Activated naive CD8-positive, alpha-beta T cell (primary cell): ENCODE measurements around the gene SOCS1.
"Not testable (repeated sequence)": the region's sequence is repeated elsewhere in the genome, so short reads cannot be mapped to it uniquely, and the experiment has no call there.

Experiments used
- H3K27ac Mint-ChIP-seq: one replicate; pipeline ENCODE4 v1.8.0; 2021; ENCODE audit warnings: mixed read lengths
- H3K27me3 Mint-ChIP-seq: one replicate; pipeline ENCODE4 v1.8.0; 2021; ENCODE audit warnings: mixed read lengths
- H3K36me3 Mint-ChIP-seq: one replicate; pipeline ENCODE4 v1.8.0; 2021; ENCODE audit warnings: mixed read lengths
- H3K4me1 Mint-ChIP-seq: one replicate; pipeline ENCODE4 v1.8.0; 2021; ENCODE audit warnings: low read depth, mixed read lengths
- H3K4me3 Mint-ChIP-seq: one replicate; pipeline ENCODE4 v1.8.0; 2021; ENCODE audit warnings: mild to moderate bottlenecking, mixed read lengths
- H3K9me3 Mint-ChIP-seq: one replicate; pipeline ENCODE4 v1.8.0; 2021; ENCODE audit warnings: low read depth, mixed read lengths

The SOCS1 gene

GRCh38 chr16:11255737-11256660, at the start of gene SOCS1:
Gene SOCS1, minus strand, starts transcription at chr16:11256204. Its CDS starts 726 bp downstream, at chr16:11255478.
- Mint-ChIP-seq H3K9me3 (no peaks in the 10 kb centered on the region), H3K4me1 (peaks cover 57% of the 10 kb centered on the region), H3K27ac (peak within 1 kb of the TSS; percentile 96), H3K4me3 (peak within 1 kb of the TSS; percentile 93), H3K36me3 (peaks cover 11% of the 10 kb centered on the region), H3K27me3 (no peaks in the 10 kb centered on the region)

- peaks cover 11% of the 10 kb centered on the region for H3K4me1 Mint-ChIP-seq
- no peaks in the 10 kb centered on the region for H3K9me3 Mint-ChIP-seq
- no peaks in the 10 kb centered on the region for H3K27me3 Mint-ChIP-seq
These were observed 47.6 kb upstream of the SOCS1 start for GRCh38 chr16:11303405-11304138.

GRCh38 chr16:11302977-11303376, 47.0 kb upstream of the SOCS1 start:
- H3K4me3 Mint-ChIP-seq, result no peak overlapping the region
- no peaks in the 10 kb centered on the region for H3K9me3 Mint-ChIP-seq
- H3K27ac Mint-ChIP-seq, result no peak overlapping the region
- no peaks in the 10 kb centered on the region for H3K36me3 Mint-ChIP-seq
- peaks cover 13% of the 10 kb centered on the region for H3K4me1 Mint-ChIP-seq
- no peaks in the 10 kb centered on the region for H3K27me3 Mint-ChIP-seq

More at GRCh38 chr16:11303405-11304138, 47.6 kb upstream of the SOCS1 start:
- no peak overlapping the region for H3K27ac Mint-ChIP-seq
- no peaks in the 10 kb centered on the region for H3K36me3 Mint-ChIP-seq
- H3K4me3 Mint-ChIP-seq, result no peak overlapping the region

- Mint-ChIP-seq H3K4me1 (peaks cover 20% of the 10 kb centered on the region), H3K4me3 (no peak overlapping the region), H3K36me3 (no peaks in the 10 kb centered on the region), H3K27me3 (no peaks in the 10 kb centered on the region), H3K27ac (no peak overlapping the region), H3K9me3 (no peaks in the 10 kb centered on the region)
These were observed 45.9 kb upstream of the SOCS1 start for GRCh38 chr16:11301645-11302501.

- Mint-ChIP-seq H3K4me3 (no peak overlapping the region), H3K9me3 (no peaks in the 10 kb centered on the region), H3K27ac (no peak overlapping the region), H3K27me3 (no peaks in the 10 kb centered on the region), H3K36me3 (no peaks in the 10 kb centered on the region), H3K4me1 (peaks cover 28% of the 10 kb centered on the region)
These were observed 44.5 kb upstream of the SOCS1 start for GRCh38 chr16:11300560-11300892.

GRCh38 chr16:11299865-11300559, 44.0 kb upstream of the SOCS1 start:
- no peaks in the 10 kb centered on the region for H3K36me3 Mint-ChIP-seq
- H3K4me1 Mint-ChIP-seq, result peaks cover 28% of the 10 kb centered on the region
- H3K27me3 Mint-ChIP-seq, result no peaks in the 10 kb centered on the region
- H3K27ac Mint-ChIP-seq, result no peak overlapping the region
- H3K4me3 Mint-ChIP-seq, result no peak overlapping the region
- H3K9me3 Mint-ChIP-seq, result no peaks in the 10 kb centered on the region

- peaks cover 32% of the 10 kb centered on the region for H3K4me1 Mint-ChIP-seq
- not testable (repeated sequence) for H3K9me3 Mint-ChIP-seq, H3K27me3 Mint-ChIP-seq, H3K36me3 Mint-ChIP-seq
- peak overlapping the region; percentile 66 for H3K4me3 Mint-ChIP-seq
- H3K27ac Mint-ChIP-seq, result peak overlapping the region; percentile 78
These were observed 43.0 kb upstream of the SOCS1 start for GRCh38 chr16:11298950-11299547.

GRCh38 chr16:11298143-11298900, 42.3 kb upstream of the SOCS1 start:
- Mint-ChIP-seq H3K4me3 (peak overlapping the region; percentile 72), H3K36me3 (no peaks in the 10 kb centered on the region), H3K4me1 (peaks cover 34% of the 10 kb centered on the region), H3K27ac (peak overlapping the region; percentile 68), H3K9me3 (no peaks in the 10 kb centered on the region), H3K27me3 (no peaks in the 10 kb centered on the region)

GRCh38 chr16:11297492-11298142, 41.6 kb upstream of the SOCS1 start:
- peaks cover 39% of the 10 kb centered on the region for H3K4me1 Mint-ChIP-seq
- no peaks in the 10 kb centered on the region for H3K9me3 Mint-ChIP-seq
- H3K36me3 Mint-ChIP-seq, result no peaks in the 10 kb centered on the region
- peak overlapping the region; percentile 72 for H3K4me3 Mint-ChIP-seq
- peak overlapping the region; percentile 74 for H3K27ac Mint-ChIP-seq
- H3K27me3 Mint-ChIP-seq, result no peaks in the 10 kb centered on the region

- Mint-ChIP-seq H3K4me3 (peak overlapping the region; percentile 72), H3K9me3 (no peaks in the 10 kb centered on the region), H3K4me1 (peaks cover 39% of the 10 kb centered on the region), H3K36me3 (no peaks in the 10 kb centered on the region), H3K27me3 (no peaks in the 10 kb centered on the region), H3K27ac (peak overlapping the region; percentile 74)
These were observed 40.9 kb upstream of the SOCS1 start for GRCh38 chr16:11296706-11297491.

GRCh38 chr16:11296351-11296705, 40.3 kb upstream of the SOCS1 start:
- Mint-ChIP-seq H3K36me3 (no peaks in the 10 kb centered on the region), H3K27ac (peak overlapping the region; percentile 74), H3K4me3 (no peak overlapping the region), H3K4me1 (peaks cover 39% of the 10 kb centered on the region), H3K9me3 (no peaks in the 10 kb centered on the region), H3K27me3 (no peaks in the 10 kb centered on the region)

- H3K9me3 Mint-ChIP-seq, result no peaks in the 10 kb centered on the region
- no peaks in the 10 kb centered on the region for H3K36me3 Mint-ChIP-seq
- no peak overlapping the region for H3K27ac Mint-ChIP-seq
- H3K4me3 Mint-ChIP-seq, result no peak overlapping the region
- H3K27me3 Mint-ChIP-seq, result no peaks in the 10 kb centered on the region
- H3K4me1 Mint-ChIP-seq, result peaks cover 39% of the 10 kb centered on the region
These were observed 39.7 kb upstream of the SOCS1 start for GRCh38 chr16:11295672-11296071.
